ENCODE results near the gene ITGA3.

Gene ITGA3

GRCh38 chr17:50072925-50073324 is 17.0 kb downstream of the ITGA3 start:
- DNase-seq = no peak

- no peak for DNase-seq
Measured at GRCh38 chr17:50074227-50074626, 18.3 kb downstream of the ITGA3 start.

GRCh38 chr17:50075446-50076032 is 19.6 kb downstream of the ITGA3 start:
- DNase-seq = no peak

- no peak for DNase-seq
Measured at GRCh38 chr17:50076221-50076590, 20.3 kb downstream of the ITGA3 start.

GRCh38 chr17:50076591-50077235 is 20.8 kb downstream of the ITGA3 start:
- DNase-seq = peak; percentile 65

GRCh38 chr17:50078430-50078829 is 22.5 kb downstream of the ITGA3 start:
- DNase-seq = no peak

- DNase-seq = peak; percentile 96
Measured at GRCh38 chr17:50079334-50080095, 23.6 kb downstream of the ITGA3 start.

GRCh38 chr17:50080096-50080480 is 24.2 kb downstream of the ITGA3 start:
- no peak for DNase-seq

GRCh38 chr17:50080827-50081226 is 24.9 kb downstream of the ITGA3 start:
- DNase-seq = no peak

- no peak for DNase-seq
Measured at GRCh38 chr17:50081757-50082156, 25.8 kb downstream of the ITGA3 start.

GRCh38 chr17:50087246-50087911 is 31.5 kb downstream of the ITGA3 start:
- DNase-seq = peak; percentile 61

GRCh38 chr17:50087912-50088405 is 32.0 kb downstream of the ITGA3 start:
- DNase-seq = no peak

- no peak for DNase-seq
Measured at GRCh38 chr17:50088952-50089825, 33.3 kb downstream of the ITGA3 start.

GRCh38 chr17:50090071-50090470 is 34.2 kb downstream of the ITGA3 start:
- DNase-seq = no peak

- DNase-seq = no peak
Measured at GRCh38 chr17:50090971-50091917, 35.3 kb downstream of the ITGA3 start.

GRCh38 chr17:50091918-50092285 is 36.0 kb downstream of the ITGA3 start:
- DNase-seq = no peak

GRCh38 chr17:50093246-50093645 is 37.3 kb downstream of the ITGA3 start:
- DNase-seq = no peak

GRCh38 chr17:50093807-50094206 is 37.9 kb downstream of the ITGA3 start:
- DNase-seq = no peak

GRCh38 chr17:50094243-50094752 is 38.4 kb downstream of the ITGA3 start:
- peak; percentile 84 for DNase-seq

- DNase-seq = peak; percentile 96
Measured at GRCh38 chr17:50094753-50095619, 39.1 kb downstream of the ITGA3 start, which contains the start of gene PDK2. Gene PDK2 (plus strand): TSS chr17:50095351. CDS start chr17:50095436, 85 bp downstream.

Measured in NCI-H2171 treated with DMSO at 0.1 percent for 48 hours (cell line).